ENCODE data around the gene FRMPD4.

Gene FRMPD4

DNA sequence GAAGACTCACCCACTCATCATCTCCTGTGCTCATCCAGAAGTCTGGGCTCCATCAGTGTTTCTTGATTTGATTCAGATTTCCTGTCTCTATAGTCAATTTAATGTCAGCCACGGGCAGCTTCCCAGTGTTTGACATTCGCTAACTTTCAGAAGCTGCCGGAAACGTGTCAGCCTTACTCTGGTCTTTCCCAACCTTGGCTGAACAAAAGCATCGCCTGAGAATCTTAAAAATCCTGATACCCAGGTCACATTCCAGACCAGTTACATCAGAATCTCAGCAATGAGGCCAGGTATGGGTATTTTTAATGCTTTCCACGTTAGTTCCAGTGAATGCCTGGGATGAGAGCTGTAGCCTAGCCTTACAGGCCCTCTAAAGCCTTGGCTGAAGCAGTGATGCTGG, 233.8 kb downstream of the FRMPD4 start:
- no peak for DNase-seq

DNA sequence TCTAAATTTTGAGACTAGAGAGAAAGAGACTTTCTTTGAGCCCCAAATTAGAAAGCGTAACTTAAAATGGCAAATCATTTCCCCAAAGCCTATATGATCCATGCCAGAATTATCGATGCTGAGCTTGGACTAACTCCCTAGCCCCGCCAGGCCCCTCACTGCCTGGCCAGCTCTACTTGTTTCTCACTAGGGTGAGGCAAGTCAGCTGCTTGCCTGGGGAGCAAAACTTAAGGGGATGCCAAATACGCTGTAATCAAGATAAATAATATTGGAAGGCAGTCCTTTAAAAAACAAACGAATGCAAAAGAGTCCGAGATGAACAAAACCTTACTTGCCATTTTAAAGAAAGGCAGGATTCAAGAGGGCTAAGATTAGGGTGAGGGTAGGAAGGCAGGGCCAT, 236.0 kb downstream of the FRMPD4 start:
- DNase-seq, result no peak

DNA sequence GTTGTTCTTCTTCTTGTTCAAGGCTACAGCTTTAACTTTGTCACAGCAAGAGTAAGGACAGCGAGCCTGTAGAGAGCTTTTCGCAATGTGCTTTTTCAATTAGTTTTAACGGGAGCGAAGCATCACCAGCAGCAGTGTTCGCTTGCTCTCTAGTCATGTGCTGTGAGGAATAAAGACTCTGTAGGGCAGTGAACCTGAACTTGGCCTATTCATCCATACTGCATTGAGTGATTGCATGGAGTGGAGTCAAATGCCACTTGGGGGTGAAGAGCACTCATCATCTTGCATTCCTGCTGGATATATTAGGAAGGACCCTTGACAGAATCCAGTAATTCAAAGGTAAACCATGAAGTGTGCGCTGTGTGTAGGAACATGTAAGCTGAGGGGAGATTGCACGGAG, 240.0 kb downstream of the FRMPD4 start:
- no peak for DNase-seq

DNA sequence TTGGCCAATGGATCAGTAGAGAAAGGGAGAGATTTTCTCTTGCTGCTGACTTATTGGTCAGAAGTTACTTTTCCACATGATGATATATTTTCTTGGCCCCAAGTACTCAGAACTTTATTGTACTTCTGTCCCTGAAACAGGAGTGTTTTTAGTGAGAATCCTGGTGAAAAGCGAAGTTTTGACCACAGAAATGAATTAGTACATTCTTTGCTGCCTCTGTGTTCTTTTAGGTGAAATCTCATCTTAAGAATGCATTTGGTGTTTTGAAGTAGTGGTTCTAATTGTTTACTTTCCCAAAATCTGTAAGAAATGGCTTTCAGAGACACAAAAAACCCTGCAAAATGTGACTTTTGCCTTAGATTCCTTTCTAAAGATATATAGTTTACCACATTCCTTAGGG, 240.4 kb downstream of the FRMPD4 start:
- DNase-seq, result no peak

GRCh38 chrX:12379671-12380070, 241.4 kb downstream of the FRMPD4 start:
- no peak for DNase-seq

DNA sequence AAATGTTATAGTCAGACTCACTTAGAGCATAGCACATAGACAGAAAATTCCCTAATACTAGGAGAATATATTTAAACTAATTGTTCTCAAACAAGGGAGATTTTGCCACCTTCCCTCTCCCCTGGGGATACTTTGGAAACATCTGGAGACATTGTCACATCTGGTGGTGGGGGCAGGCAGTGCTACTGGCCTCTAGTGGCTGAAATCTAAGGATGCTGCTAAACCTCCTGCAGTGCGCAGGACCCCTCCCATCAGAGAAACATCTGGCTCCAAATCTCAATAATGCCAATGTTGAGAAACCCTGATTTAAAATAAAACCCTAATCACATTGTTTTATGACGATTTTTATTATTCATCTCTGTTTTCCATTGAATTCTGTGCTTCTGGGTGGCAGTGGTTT, 244.9 kb downstream of the FRMPD4 start:
- no peak for DNase-seq

DNA sequence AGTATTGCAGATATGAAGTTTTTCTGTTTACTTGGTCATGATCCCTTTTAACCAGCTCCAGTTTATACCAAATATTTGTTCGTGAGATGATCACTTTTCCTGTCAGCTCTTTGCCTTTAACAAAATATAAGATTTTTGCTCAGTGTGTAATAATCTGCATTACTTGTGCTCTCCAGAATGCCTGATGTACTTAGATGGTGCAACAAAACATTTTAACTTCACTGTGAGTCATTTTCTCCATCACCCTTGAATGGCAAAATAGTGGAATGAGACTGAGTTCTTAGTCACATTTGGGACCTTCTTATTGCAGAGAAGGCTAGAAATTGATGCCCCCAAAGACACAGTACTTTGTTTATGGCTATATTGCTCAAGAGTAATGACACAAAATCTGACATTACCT, 252.0 kb downstream of the FRMPD4 start:
- DNase-seq, result no peak

DNA sequence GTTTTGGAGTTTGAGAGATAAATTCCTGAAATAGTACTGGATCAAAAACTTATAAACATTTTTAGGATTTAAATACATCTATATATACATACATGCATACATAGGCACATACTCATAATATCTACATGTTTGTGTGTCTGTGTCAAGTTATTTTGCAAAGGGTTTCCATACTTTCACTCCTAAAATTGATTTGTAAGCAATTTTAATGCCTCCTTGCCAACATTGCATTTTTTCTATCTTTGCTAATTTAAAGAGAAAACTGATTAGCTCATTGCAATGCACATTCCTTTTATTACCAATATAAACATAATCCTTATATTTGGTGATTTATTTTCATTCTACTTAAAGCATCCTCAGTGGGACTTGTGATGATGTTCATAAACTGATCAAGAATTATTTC, 258.3 kb downstream of the FRMPD4 start:
- no peak for DNase-seq

DNA sequence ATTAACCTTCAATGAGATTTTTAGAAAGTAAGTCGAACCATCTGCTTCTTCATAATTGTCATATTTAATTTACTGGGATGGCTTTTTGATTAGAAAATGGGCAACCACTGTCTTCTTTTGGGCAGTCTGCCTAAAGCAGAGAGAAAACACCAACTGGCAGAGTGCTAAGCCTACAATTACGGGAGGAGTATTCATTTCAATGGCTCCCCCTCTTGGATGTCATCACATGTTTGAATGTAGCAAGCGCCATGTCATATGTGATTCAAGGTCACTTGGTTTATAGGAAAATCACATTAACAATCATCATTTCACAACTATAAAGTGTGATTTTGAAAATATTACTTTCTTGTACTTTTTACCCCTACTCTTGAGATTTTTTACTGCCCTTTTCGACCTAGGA, 261.9 kb downstream of the FRMPD4 start:
- DNase-seq, result no peak

GRCh38 chrX:12401252-12401651, 263.0 kb downstream of the FRMPD4 start:
- no peak for DNase-seq

DNA sequence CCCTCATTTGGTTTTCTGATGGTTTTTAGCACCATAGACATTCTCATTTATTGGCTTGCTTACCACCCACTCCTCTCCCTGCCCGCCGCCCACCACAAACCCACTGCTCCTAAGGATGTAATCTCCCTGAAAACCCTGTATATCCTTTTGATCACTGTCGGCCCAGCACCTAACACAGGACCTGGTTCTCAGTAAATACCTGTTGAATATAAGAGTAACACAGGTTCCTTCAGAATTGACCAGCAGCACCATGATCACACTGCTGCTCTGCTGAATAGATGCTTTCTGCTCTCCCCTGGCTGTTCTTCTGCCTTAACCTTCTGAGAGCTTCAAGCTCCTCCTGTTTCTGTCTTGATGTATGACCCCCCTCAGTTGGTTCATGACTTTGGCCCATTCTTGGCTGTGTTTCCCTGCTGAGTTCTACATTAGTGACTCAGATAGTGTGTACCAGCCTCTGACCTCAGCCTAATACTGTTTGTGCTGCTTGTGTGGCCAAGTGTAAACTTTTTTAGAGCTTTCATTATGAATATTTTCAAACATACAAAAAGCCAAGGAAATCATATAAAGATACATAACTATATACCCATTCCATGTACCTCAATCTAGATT, 265.3 kb downstream of the FRMPD4 start:
- no peak for DNase-seq

GRCh38 chrX:12405306-12405705, 267.0 kb downstream of the FRMPD4 start:
- no peak for DNase-seq

DNA sequence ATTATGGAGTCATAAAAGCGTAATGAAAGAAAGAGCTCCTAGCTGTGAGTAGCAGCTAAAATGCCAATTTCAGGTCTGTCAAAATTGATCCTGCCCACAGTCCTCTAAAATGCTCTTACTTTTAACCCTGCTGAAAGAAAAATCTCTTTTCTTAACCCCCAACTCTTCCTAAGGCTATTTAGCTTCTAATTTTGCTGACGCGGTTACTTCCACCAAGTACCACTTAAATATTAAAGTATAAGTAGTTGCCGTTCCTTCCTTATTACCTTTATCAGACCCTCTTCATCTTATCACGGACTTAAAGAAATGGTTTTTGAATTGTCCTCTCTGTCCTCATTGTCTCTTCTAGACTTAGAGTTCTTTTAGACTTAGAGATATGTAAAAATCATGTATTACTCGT, 272.2 kb downstream of the FRMPD4 start:
- DNase-seq, result no peak

DNA sequence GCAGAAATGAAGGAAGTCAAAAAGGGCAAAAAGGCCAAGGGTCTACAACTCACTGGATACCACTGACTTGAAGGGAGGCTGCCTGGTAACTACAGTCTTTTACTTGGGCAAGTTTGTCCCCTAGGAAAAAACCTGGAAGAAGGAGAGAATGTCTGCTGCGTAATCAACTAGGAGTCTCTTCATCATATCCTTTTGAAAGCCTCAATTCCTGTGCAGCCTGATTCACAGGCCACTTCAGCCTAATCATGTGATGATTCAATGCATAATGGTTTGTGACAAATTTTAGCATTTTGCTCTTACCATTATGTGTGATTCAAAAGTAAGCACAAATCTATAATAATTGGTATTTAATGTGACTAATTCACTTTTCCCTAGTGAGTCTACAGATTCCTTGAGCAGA, 273.6 kb downstream of the FRMPD4 start:
- DNase-seq, result no peak

DNA sequence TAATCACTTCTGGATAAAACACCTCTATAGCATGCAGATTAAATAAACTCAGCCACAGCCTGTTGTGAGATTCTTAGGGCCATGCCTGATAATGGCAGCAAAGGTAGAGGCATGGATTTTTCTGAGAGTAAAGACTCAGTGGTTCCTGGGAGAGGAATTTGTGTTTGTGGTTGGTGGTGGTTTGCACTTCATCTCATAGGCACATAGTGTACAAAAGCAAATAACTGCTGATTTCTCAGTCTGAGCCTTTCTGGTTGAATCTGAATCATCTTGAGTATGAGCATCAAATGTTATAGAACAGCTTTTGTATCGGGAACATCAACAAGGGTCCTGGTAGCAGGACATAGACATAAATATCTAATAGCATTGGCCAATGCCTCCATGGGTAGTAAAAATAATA, 274.3 kb downstream of the FRMPD4 start:
- no peak for DNase-seq

GRCh38 chrX:12419591-12419990, 281.3 kb downstream of the FRMPD4 start:
- DNase-seq, result no peak

DNA sequence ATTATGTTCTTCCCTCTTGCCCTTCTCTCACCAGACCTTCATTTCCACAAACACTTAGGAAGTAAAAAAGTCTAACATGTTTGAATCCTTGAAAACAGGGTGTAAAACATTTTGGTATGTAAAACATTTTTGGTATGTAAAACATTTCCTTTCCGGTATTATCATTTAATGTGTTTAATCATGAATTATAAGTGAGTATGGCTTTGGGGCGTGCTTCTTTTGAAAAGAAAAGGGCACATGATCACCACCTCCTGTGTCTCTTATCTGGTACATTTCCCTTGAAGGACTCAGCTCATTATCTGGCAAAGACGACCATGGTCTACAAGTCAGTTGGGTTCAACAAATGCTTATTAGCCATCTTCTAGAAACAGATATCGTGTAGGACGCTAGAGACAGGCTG, 283.6 kb downstream of the FRMPD4 start:
- DNase-seq, result no peak

DNA sequence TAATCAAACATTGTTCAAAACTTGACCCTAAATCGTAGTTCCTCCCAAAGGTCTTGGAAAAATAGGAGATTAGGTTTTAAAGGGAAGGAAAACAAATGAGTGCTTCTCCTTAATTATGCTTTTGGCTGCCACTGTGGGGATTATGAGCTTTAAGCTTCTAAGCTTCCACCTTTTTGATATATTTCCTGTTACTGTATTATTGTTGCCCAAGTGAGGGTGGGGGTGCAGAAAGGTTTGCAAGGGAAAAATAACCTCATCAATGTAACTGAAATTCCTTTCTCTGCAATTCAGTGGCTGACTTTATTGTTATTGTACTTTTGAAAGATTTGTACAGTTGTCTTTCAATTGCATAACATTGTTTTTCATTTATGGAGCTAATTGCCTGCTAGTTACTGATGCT, 285.1 kb downstream of the FRMPD4 start:
- DNase-seq, result no peak

GRCh38 chrX:12425496-12425895, 287.2 kb downstream of the FRMPD4 start:
- DNase-seq, result no peak

- no peak for DNase-seq
These were observed 288.1 kb downstream of the FRMPD4 start for GRCh38 chrX:12426420-12426819.

DNA sequence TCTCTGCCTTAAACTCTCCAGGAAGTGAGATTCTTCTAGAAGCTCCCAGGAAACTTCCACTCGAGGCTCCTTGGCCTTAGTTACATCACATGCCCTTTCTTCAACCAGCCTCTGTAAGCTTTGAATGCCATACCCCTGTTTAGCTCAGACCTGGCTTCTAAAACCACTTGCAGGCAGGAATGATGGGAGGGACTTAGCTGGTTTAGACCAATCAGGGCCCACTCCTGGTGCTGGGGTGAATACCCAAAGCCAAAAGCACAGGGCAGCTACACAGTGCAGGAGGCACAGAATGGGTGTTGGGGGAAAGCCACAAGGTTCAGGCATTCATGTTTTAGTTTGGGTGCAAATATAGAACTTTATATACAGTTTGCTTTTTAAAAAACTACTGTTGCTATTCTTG, 296.2 kb downstream of the FRMPD4 start:
- no peak for DNase-seq

GRCh38 chrX:12439416-12439815, 301.1 kb downstream of the FRMPD4 start:
- DNase-seq, result no peak

GRCh38 chrX:12440246-12440645, 302.0 kb downstream of the FRMPD4 start:
- DNase-seq, result no peak

DNA sequence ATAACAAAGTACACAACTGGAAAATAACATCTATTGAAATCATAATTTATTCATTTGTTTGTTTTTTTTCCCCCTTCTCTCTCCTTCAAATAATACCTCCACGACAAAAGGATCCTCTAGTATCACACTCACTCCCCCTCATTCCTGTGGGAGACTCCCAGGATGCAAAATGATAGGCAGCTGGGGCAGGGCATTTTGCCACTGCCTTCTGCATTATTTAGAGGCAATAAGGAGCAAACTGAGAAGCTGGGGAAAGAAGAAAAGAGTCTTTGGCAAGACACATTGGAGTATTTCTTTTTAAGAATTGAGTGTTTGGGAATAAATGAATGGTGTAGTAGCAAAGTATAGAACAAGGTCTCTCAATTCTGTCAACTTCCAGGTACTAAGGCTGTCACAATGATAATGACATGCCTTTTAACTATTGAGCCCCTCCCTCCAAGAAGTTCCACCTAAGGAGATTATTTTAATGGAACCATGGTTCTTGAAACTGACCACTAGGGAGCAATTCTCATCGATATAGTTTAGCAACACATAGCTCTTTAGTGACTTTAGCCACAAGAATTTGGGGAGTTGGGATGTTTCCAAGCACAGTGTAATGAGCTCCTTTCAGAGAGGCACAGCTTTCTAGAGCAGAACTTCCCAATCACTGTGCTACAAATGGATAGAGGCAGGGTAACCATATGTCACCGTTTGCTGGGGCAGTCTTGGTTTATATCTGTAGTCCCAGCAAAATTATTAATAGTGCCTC, 303.3 kb downstream of the FRMPD4 start:
- no peak for DNase-seq

DNA sequence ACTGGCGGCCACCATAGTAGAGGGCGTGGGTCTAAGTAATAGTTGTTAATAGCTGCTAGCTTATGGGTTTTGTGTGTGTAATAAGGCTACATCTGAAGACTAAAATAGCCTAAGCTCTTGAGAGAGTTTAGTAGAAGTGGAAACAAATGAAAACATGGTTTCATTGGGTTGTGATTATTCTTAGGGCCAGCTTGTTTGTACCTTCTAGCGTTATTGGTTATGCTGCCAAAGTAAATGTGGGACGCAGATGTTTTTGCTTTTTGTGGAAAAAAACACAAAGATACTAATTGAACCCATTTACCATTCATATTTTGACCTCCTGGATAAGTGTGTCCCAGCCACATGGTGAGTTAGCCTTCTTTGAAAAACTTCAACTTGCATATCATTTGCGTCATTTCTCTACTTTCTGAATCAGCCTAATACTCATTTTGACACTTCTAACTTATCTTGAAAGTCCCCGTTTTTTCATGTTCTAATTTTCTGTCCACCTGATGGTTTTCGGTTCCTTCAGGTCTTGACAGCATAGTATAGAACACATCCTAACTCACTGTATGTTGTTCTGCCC, 305.3 kb downstream of the FRMPD4 start:
- no peak for DNase-seq
